T-cell (primary cell): ENCODE measurements around the gene ELK3. TPM values are rescaled to one million over a fixed set of nuclear protein-coding genes. Genes with fewer than 3 reads are reported as not detected.

ENCODE experiments used
- ATAC-seq, 4 experiments: fragments of 200-7000 bp in 3 of 4; fragments of 150-1000 bp in 1 of 4; cut with Tn5 transposase; replicated peaks in 1 of 4; 1 replicate in 3 of 4; 2 replicates in 1 of 4; pipeline ENCODE4 v1.10.0; 2021; ENCODE audit warnings: moderate library complexity in 3 of 4, mild to moderate bottlenecking in 2 of 4, moderate number of reproducible peaks in 1 of 4
- CTCF ChIA-PET, 2 donors: fragments of 300-600 bp; sonication (Branson Sonifier 250); formaldehyde crosslinking; loops; one replicate each; lab custom pipeline; 2022; ENCODE audit warnings: antibody characterized with exemption in 2 of 2; lab: Charles Lee
- POLR2A ChIA-PET, 2 donors: fragments of 300-600 bp; sonication (Branson Sonifier 250); formaldehyde crosslinking; loops; one replicate each; lab custom pipeline; 2022; ENCODE audit warnings: antibody characterized with exemption in 2 of 2; lab: Charles Lee
- DNase-seq, 35 experiments: peaks; one replicate each; pipeline versions ENCODE4 v3.0.0 to v3.0.0-alpha.2; 2013 to 2023
- H3K27ac ChIP-seq: one replicate; pipeline ENCODE4 v1.5.1; 2013; ENCODE audit warnings: low read length
- H3K27me3 ChIP-seq, 2 experiments: replicated peaks in 1 of 2; 1 replicate in 1 of 2; 2 replicates in 1 of 2; pipeline versions ENCODE4 v1.6.1 to v1.7.0; 2013; ENCODE audit warnings: low read length in 1 of 2, mixed read lengths in 1 of 2; ENCODE audit not compliant: control insufficient read depth in 2 of 2, insufficient read depth in 2 of 2; ENCODE audit errors: extremely low read depth in 1 of 2
- H3K36me3 ChIP-seq, 2 donors: 1 replicate in 1 of 2; 2 replicates in 1 of 2; pipeline versions ENCODE4 v1.6.1 to v1.7.0; 2013; ENCODE audit warnings: low read length in 1 of 2; ENCODE audit not compliant: control insufficient read depth in 2 of 2, insufficient read depth in 1 of 2; ENCODE audit errors: extremely low read depth in 1 of 2
- H3K4me1 ChIP-seq, 2 experiments: 1 replicate in 1 of 2; 2 replicates in 1 of 2; pipeline versions ENCODE4 v1.6.1 to v1.7.0; 2013; ENCODE audit warnings: low read length in 2 of 2, mixed read lengths in 1 of 2; ENCODE audit not compliant: insufficient read depth in 2 of 2, control insufficient read depth in 1 of 2; ENCODE audit errors: extremely low read depth in 1 of 2
- H3K4me3 ChIP-seq, 2 donors: 1 replicate in 1 of 2; 2 replicates in 1 of 2; pipeline versions ENCODE4 v1.5.1 to v1.7.0; 2013; ENCODE audit warnings: mild to moderate bottlenecking in 2 of 2, low read length in 1 of 2, moderate library complexity in 1 of 2; ENCODE audit not compliant: control insufficient read depth in 1 of 2; ENCODE audit errors: extremely low read depth in 1 of 2
- H3K9me3 ChIP-seq: 2 replicates; pipeline ENCODE4 v1.7.0; 2013
- H3K27ac Mint-ChIP-seq, 2 donors: one replicate each; pipeline ENCODE4 v1.8.0; 2020 to 2021; ENCODE audit warnings: mild to moderate bottlenecking in 2 of 2, mixed read lengths in 2 of 2
- H3K27me3 Mint-ChIP-seq, 2 donors: one replicate each; pipeline ENCODE4 v1.8.0; 2021 to 2022; ENCODE audit warnings: mixed read lengths in 2 of 2
- H3K36me3 Mint-ChIP-seq: one replicate; pipeline ENCODE4 v1.8.0; 2021; ENCODE audit warnings: mixed read lengths
- H3K4me1 Mint-ChIP-seq, 3 donors: one replicate each; pipeline ENCODE4 v1.8.0; 2020 to 2022; ENCODE audit warnings: mixed read lengths in 3 of 3, mild to moderate bottlenecking in 1 of 3
- H3K4me3 Mint-ChIP-seq, 3 donors: one replicate each; pipeline ENCODE4 v1.8.0; 2020 to 2022; ENCODE audit warnings: mild to moderate bottlenecking in 3 of 3, mixed read lengths in 3 of 3, moderate library complexity in 3 of 3
- H3K9me3 Mint-ChIP-seq, 3 donors: one replicate each; pipeline ENCODE4 v1.8.0; 2020 to 2022; ENCODE audit warnings: mixed read lengths in 3 of 3
- WGBS: methylation state at CpG from one replicate; pipeline ENCODE4 v1.1.5; 2013; ENCODE audit warnings: missing lambda C conversion rate; ENCODE audit not compliant: insufficient coverage; 5-methylcytosine and 5-hydroxymethylcytosine counted together
- total RNA-seq, 35 experiments: library from RNA in 6 of 35; stranded (reverse) in 6 of 35; fragments of 120-200 nt in 1 of 35; gene quantifications; one replicate each; pipeline versions ENCODE4 v1.2.1 to v1.2.4 and lab custom pipeline; 2013 to 2026

Gene ELK3
- total RNA-seq, 5 donors from 2014 or later (not counting 1 experiment from before 2014, with no cell fraction given) = 33.8 to 62.7 (median 55.5) TPM

- WGBS = no CpG with 5 or more reads among the region's 5 CpGs
- no peaks in the 10 kb centered on the region for H3K9me3 Mint-ChIP-seq
- no peak for DNase-seq
- peaks cover 44% of the 10 kb centered on the region for H3K36me3 Mint-ChIP-seq
- no peak overlapping the region for H3K4me3 Mint-ChIP-seq
- peaks cover 6 to 14% of the 10 kb centered on the region in 2 experiments for H3K4me1 ChIP-seq
- ChIA-PET CTCF (no interaction called here), POLR2A (no interaction called here)
- H3K27me3 Mint-ChIP-seq = no peaks in the 10 kb centered on the region
- peaks cover 3 to 59% of the 10 kb centered on the region in 2 donors for H3K36me3 ChIP-seq
- H3K4me3 ChIP-seq = no peak overlapping the region
- H3K27ac ChIP-seq = no peak overlapping the region
- H3K27ac Mint-ChIP-seq = peak overlapping the region in 1 of 2 donors; percentile 71
- no peaks in the 10 kb centered on the region for H3K27me3 ChIP-seq
- H3K9me3 ChIP-seq = no peaks in the 10 kb centered on the region
- no peak for ATAC-seq
- peaks cover 23 to 29% (median 28%) of the 10 kb centered on the region in 3 donors for H3K4me1 Mint-ChIP-seq
These were observed 67.4 kb downstream of the ELK3 start for GRCh38 chr12:96261557-96261956.

- H3K4me3 Mint-ChIP-seq = no peak overlapping the region
- H3K27me3 Mint-ChIP-seq = no peaks in the 10 kb centered on the region
- H3K27ac Mint-ChIP-seq = peak overlapping the region in 1 of 2 donors; percentile 17
- Histone ChIP-seq H3K27ac (no peak overlapping the region), H3K36me3 (peaks cover 9 to 67% of the 10 kb centered on the region in 2 donors), H3K9me3 (no peaks in the 10 kb centered on the region), H3K4me1 (peaks cover 0 to 3% of the 10 kb centered on the region in 2 experiments), H3K4me3 (no peak overlapping the region), H3K27me3 (no peaks in the 10 kb centered on the region)
- CTCF ChIA-PET = interaction anchor here (0.5 to 0.7 kb wide), 3 partner anchors 84 to 161 kb away, joined by 3 read pairs; no protein-coding TSS in a partner anchor
- ATAC-seq = no peak
- peaks cover 44% of the 10 kb centered on the region for H3K36me3 Mint-ChIP-seq
- H3K4me1 Mint-ChIP-seq = peaks cover 28 to 41% (median 34%) of the 10 kb centered on the region in 3 donors
- DNase-seq = no peak
- POLR2A ChIA-PET = interaction anchor here in 1 of 2 donors (1.0 kb wide), 1 partner anchor 137 kb away, joined by 4 read pairs; the partner anchor contains the start of gene CDK17
- 86% methylated on average over 10 of the region's 11 CpGs for WGBS
- no peaks in the 10 kb centered on the region for H3K9me3 Mint-ChIP-seq
These were observed 69.3 kb downstream of the ELK3 start for GRCh38 chr12:96263449-96263902.

- peaks cover 28 to 49% (median 41%) of the 10 kb centered on the region in 3 donors for H3K4me1 Mint-ChIP-seq
- Histone ChIP-seq H3K4me1 (no peaks in the 10 kb centered on the region), H3K27me3 (no peaks in the 10 kb centered on the region), H3K36me3 (peaks cover 9 to 66% of the 10 kb centered on the region in 2 donors), H3K27ac (peak overlapping the region; percentile 2), H3K9me3 (no peaks in the 10 kb centered on the region), H3K4me3 (no peak overlapping the region)
- DNase-seq (no peak), ATAC-seq (no peak)
- no peak overlapping the region for H3K4me3 Mint-ChIP-seq
- H3K27ac Mint-ChIP-seq = peak overlapping the region; percentile 30 to 63
- H3K27me3 Mint-ChIP-seq = no peaks in the 10 kb centered on the region
- ChIA-PET POLR2A (no interaction called here), CTCF (interaction anchor here in 1 of 2 donors (0.6 kb wide), 1 partner anchor 29 kb away, joined by 3 read pairs; no protein-coding TSS in a partner anchor)
- H3K9me3 Mint-ChIP-seq = no peaks in the 10 kb centered on the region
- peaks cover 51% of the 10 kb centered on the region for H3K36me3 Mint-ChIP-seq
- WGBS = no CpG with 5 or more reads among the region's 2 CpGs
These were observed 71.2 kb downstream of the ELK3 start for GRCh38 chr12:96265400-96265799.

GRCh38 chr12:96265836-96266235 lies 71.7 kb downstream of the ELK3 start:
- no CpG with 5 or more reads among the region's 1 CpG for WGBS
- Mint-ChIP-seq H3K27ac (peak overlapping the region in 1 of 2 donors; percentile 69), H3K4me3 (no peak overlapping the region), H3K4me1 (peaks cover 23 to 44% (median 38%) of the 10 kb centered on the region in 3 donors), H3K36me3 (peaks cover 48% of the 10 kb centered on the region), H3K27me3 (no peaks in the 10 kb centered on the region), H3K9me3 (no peaks in the 10 kb centered on the region)
- DNase-seq (no peak), ATAC-seq (no peak)
- POLR2A ChIA-PET = interaction anchor here in 1 of 2 donors (0.7 kb wide), 1 partner anchor 142 kb away, joined by 3 read pairs; no protein-coding TSS in a partner anchor
- CTCF ChIA-PET = interaction anchor here in 1 of 2 donors (0.6 to 0.8 kb wide), 2 partner anchors 30 to 170 kb away, joined by 3 read pairs; no protein-coding TSS in a partner anchor
- peaks cover 9 to 63% of the 10 kb centered on the region in 2 donors for H3K36me3 ChIP-seq
- H3K4me1 ChIP-seq = no peaks in the 10 kb centered on the region
- no peaks in the 10 kb centered on the region for H3K9me3 ChIP-seq
- no peak overlapping the region for H3K4me3 ChIP-seq
- no peak overlapping the region for H3K27ac ChIP-seq
- no peaks in the 10 kb centered on the region for H3K27me3 ChIP-seq

- no peaks in the 10 kb centered on the region for H3K27me3 Mint-ChIP-seq
- H3K27ac Mint-ChIP-seq = no peak overlapping the region
- no peaks in the 10 kb centered on the region for H3K27me3 ChIP-seq
- no CpG with 5 or more reads among the region's 2 CpGs for WGBS
- peaks cover 47% of the 10 kb centered on the region for H3K36me3 Mint-ChIP-seq
- ChIA-PET POLR2A (interaction anchor here in 1 of 2 donors (0.7 to 0.8 kb wide), 2 partner anchors 142 to 252 kb away, joined by 3 read pairs; no protein-coding TSS in a partner anchor), CTCF (interaction anchor here in 1 of 2 donors (0.8 kb wide), 1 partner anchor 170 kb away, joined by 3 read pairs; no protein-coding TSS in a partner anchor)
- H3K4me3 ChIP-seq = no peak overlapping the region
- peaks cover 9 to 64% of the 10 kb centered on the region in 2 donors for H3K36me3 ChIP-seq
- no peaks in the 10 kb centered on the region for H3K9me3 Mint-ChIP-seq
- no peak overlapping the region for H3K27ac ChIP-seq
- peaks cover 19 to 44% (median 36%) of the 10 kb centered on the region in 3 donors for H3K4me1 Mint-ChIP-seq
- no peak overlapping the region for H3K4me3 Mint-ChIP-seq
- ATAC-seq (no peak), DNase-seq (no peak)
- no peaks in the 10 kb centered on the region for H3K4me1 ChIP-seq
- H3K9me3 ChIP-seq = no peaks in the 10 kb centered on the region
These were observed 72.1 kb downstream of the ELK3 start for GRCh38 chr12:96266238-96266637.

- no peaks in the 10 kb centered on the region for H3K9me3 ChIP-seq
- no peak overlapping the region for H3K4me3 ChIP-seq
- peaks cover 9 to 45% of the 10 kb centered on the region in 2 donors for H3K36me3 ChIP-seq
- CTCF ChIA-PET = no interaction called here
- Mint-ChIP-seq H3K4me3 (no peak overlapping the region), H3K27ac (peak overlapping the region; percentile 36 to 42), H3K36me3 (peaks cover 60% of the 10 kb centered on the region), H3K4me1 (peaks cover 26 to 55% (median 45%) of the 10 kb centered on the region in 3 donors), H3K27me3 (no peaks in the 10 kb centered on the region), H3K9me3 (no peaks in the 10 kb centered on the region)
- no peak for DNase-seq
- POLR2A ChIA-PET = interaction anchor here in 1 of 2 donors (1.3 kb wide), 1 partner anchor 129 kb away, joined by 4 read pairs; the partner anchor contains the start of gene CDK17
- no peaks in the 10 kb centered on the region for H3K4me1 ChIP-seq
- no peak overlapping the region for H3K27ac ChIP-seq
- WGBS = no CpG with 5 or more reads among the region's 8 CpGs
- no peak for ATAC-seq
- H3K27me3 ChIP-seq = no peaks in the 10 kb centered on the region
These were observed 77.5 kb downstream of the ELK3 start for GRCh38 chr12:96271469-96272199.
